HG02588 (cell line): ENCODE measurements around the gene SULT1E1.

Experiments
- ATAC-seq: cut with Tn5 transposase; IDR thresholded peaks from one replicate; pipeline ENCODE4 v1.9.1; 2021; ENCODE audit warnings: mild to moderate bottlenecking, moderate library complexity; ENCODE audit not compliant: unreplicated experiment

The SULT1E1 gene, protein sequence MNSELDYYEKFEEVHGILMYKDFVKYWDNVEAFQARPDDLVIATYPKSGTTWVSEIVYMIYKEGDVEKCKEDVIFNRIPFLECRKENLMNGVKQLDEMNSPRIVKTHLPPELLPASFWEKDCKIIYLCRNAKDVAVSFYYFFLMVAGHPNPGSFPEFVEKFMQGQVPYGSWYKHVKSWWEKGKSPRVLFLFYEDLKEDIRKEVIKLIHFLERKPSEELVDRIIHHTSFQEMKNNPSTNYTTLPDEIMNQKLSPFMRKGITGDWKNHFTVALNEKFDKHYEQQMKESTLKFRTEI

DNA sequence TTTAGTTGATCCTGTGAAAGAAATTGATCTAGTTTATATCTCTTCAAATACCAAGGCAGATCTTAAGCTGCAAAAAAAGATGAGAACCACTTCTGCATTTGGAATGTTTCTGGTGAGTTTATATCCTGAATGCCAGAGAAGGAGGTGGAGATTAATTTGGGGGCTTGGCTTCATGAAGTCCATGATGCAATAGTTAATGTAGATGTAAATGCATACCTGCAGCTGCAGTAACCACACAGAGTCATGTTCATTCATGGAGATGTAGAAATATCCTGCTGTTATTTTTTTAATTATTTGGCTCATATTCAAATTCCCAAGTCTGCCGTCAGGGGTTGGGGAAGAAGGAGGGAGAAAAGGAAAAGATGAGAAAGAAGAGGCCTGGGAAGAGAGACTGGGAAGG, at the start of gene SULT1E1:
Gene SULT1E1 (minus strand): TSS at position 94 of the 400 bp plus-strand sequence. CDS start 2,501 bp downstream, outside the sequence.
- no peak for ATAC-seq

DNA sequence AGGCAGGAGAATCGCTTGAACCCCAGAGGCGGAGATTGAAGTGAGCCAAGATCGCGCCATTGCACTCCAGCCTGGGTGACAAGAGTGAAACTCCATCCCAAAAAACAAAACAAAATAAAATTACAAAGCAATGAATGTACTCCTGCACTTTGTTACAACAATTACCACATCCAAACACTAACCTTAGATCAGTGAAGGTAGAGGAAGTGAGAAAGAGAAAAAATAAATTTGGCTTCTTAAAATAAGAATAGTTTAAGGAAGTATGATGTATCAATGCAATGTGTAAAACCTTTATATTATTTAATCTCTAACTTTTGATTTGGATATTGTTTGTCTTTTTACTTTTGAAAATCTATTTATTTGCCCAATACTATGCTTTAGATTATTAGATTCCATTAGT, 49.2 kb upstream of the SULT1E1 start:
- ATAC-seq = no peak

DNA sequence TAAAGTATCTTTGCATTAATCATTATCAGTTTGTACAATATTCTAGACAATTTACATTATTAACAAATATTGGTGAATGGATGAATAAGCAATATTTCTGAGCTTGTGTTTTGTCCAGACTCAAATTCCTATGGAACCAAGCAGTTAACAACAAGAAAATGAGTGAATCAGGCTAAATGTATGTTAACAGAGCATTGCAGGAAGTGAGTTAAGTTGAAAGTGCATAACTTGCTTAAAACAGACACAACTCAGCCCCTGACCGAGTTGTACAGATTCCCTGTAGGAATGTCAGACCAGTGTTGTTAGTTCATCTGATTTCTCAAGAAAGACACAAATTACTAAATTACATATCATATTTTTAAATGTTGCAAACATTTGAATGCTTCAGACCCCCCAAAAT, 47.2 kb upstream of the SULT1E1 start:
- no peak for ATAC-seq

- ATAC-seq = no peak
These were observed 36.7 kb upstream of the SULT1E1 start for GRCh38 chr4:69896530-69897116.

- ATAC-seq = no peak
These were observed 34.8 kb upstream of the SULT1E1 start for GRCh38 chr4:69894721-69895120.

DNA sequence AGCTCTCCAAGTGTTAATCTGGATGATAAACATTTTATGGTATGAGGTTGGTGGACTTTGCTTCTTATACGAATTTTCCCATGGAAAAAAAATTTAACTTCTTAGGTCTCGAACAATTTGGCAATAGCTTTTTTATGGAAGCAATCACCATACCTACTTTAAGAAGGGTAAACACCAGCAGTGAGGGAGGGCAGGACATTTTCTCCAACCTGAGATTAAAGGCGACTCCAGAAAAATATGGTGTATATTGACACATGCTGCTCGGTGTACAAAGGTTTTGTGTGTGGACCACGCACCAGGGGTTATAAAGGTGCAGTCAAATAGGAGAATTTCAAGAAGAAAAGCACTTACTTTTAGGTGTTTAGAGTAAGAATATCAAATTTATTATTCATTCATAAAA, 34.2 kb upstream of the SULT1E1 start:
- ATAC-seq = no peak

DNA sequence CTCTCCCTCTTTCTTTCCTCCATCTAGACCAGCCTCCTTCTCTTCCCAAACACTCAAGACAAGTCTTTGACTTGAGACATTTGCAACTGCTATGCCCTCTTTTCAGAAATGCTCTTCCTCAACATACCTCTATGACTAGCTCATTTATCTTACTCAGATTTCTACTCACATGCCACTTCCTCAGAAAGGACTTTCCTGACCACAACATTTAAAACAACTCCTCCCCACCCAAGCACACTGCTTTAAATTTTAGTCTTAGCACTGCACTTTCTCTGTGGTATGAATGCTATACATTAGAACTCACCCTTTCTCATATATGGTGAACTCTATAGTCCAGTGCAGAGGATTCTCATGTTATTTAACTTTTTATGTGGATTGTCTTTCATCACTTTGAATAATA, 28.4 kb upstream of the SULT1E1 start:
- peak; percentile 50 for ATAC-seq

GRCh38 chr4:69882150-69882549, 22.2 kb upstream of the SULT1E1 start:
- no peak for ATAC-seq

DNA sequence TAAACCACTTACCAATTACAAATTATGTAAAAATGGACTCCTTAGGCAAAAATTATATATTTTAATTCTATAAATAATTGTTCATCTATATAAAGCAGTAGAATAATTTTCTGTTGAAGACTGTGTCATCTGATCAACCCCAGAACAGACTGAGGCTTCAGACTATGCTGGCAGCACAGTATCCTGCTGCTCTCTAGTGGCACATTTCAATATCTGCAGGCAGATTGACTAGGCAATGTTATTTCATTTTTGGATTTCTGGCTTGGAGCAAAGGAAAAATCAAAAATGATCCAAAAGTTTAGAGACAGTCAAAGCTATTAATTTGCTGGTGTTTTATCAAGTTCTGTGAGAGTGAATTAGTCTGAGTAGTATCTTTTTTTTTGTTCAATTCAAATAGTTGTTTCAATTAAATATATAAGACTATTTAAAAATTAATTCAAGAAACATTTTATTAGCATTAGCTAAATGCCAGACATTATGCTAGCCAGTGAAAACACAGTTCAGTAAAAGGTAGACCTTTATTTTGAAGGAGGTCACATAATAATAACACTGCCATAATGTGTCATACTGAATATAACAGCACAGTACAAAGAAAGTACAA, 21.3 kb upstream of the SULT1E1 start:
- peak; percentile 88 for ATAC-seq

DNA sequence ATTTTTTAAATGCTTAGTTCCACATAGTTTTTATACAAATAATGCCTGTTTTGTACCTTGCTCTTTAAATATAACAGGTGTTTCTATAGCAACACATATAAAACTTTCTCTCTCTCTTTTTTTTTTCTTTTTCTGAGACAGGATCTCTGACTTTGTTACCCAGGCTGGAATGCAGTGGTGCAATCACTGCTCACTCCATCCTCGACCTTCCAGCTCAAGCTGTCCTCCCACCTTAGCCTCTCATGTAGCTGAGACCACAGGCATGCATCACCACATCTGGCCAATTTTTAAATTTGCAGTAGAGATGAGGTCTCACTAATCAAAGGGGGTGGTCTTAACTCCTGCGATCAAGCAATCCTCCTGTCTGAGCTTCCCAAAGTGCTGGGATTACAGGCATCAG, 18.3 kb upstream of the SULT1E1 start:
- no peak for ATAC-seq

- ATAC-seq = no peak
These were observed 17.5 kb upstream of the SULT1E1 start for GRCh38 chr4:69877453-69877852.

DNA sequence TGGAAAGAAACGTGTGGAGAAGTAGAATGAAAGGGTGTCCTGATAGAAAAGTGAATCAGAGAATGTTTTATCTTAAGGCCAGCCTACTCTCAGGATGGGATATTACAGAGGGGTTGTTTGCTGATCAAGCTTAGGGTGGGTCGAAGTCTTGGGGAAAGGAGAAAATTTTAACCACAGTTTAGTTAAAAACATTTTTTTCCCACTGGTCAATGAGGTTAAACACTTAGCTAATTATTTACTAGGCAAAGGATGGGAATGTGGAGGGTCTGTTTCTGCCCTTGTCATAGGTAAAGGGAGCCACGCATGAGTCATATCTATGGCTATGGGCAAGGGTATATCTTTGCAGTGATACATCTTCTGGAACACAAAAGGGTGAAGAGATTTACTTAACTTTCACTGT, 16.1 kb upstream of the SULT1E1 start:
- ATAC-seq = no peak

DNA sequence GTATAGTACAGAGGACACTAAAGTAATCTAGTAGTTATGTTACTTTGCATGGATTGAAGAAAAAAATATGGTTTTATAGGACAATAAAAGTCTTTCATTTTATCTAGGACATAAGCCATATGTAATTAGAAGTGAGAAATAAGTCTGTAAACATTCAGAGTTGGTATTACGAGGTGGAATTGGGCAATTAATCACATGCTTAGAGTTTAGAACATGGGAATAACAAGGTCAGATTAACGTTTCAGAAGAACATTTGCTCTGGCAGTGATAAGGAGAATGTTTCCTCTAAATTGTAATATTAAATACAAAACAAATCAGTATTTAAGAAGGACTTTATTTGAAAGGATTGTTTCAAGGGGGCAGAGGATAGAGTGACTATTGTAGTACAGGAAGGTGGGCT, 15.6 kb upstream of the SULT1E1 start:
- ATAC-seq = no peak

DNA sequence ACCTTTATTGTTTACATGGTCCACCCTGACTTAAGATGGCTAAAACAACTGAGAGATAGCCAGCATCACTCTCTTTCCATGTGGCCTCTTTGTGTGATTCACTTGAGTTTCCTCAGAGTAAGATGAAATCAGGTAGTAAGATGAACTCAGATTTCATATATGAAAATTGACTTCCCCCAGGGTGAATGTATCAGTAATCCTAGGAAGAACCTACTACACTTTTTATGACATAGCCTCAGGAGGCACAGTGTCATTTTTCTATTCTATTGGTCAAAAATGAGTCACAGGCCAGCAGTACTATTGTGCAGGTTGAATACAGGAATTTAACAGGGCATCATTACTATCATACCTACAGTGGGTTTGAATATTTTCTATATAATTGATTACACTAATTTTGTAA, 14.6 kb upstream of the SULT1E1 start:
- ATAC-seq = no peak

GRCh38 chr4:69861756-69862155, 1.8 kb upstream of the SULT1E1 start:
- ATAC-seq = no peak

DNA sequence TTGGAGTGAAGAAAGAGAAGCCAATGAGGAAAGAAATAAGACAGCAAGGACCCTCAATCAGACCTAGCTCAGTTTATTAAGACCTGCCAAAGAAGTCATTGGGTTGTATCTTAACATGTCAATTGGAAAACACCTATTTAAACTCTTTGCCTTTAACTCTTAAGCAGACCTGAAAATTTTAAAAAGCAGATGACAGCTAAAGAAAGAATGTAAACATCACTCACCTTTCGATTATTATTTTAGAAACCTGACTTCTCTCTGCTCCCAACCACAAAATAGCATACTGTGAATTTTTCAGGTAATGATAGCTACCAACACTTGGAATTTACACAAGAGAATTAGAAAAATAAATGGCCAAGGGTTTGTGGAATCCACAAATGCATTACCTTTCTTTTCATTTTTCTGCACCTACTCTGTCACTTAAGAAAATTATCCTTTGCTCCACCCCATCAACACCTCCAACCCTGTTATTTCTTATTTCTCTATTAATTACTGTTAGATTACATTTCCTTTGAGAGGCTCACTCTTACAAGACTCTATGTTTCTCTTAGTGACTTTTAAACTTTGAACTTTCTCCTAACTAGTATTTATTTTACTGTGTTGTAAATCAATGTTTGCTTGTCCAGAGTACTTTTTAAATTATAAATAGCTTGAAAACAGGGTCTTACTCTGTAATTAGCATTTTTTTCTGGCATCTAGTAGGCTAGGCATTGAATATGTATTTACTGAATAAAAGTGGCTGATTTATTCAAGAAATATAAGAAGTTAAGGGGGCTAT, 765 bp upstream of the SULT1E1 start:
- ATAC-seq = no peak

DNA sequence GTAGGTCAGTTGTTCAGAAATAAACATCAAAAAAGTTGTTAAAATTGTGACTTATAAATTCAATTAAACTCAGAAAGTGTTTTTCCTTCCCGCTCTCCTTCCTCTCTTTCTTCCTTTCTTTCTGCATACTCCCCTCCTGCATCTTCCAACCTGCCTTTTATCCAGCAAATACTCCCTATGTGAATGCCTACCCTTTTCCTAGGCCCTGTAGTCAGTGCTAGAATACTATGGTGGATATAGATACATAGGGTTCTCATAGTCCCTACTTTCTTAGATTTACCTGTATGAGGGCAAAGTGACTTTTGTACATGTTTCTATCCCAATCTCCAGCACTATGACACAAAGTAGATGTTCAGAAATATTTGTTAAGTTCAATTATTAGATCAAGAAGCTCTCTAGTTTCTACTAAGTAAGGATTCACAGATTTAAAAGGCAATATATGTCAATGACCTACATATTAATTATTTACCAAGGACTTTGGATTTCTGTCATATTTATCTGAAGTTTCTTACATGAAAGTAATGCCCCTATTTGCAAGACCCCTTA, 732 bp downstream of the SULT1E1 start:
- ATAC-seq = no peak

GRCh38 chr4:69858690-69859089, 1.3 kb downstream of the SULT1E1 start:
- no peak for ATAC-seq

GRCh38 chr4:69855822-69856221, 4.1 kb downstream of the SULT1E1 start:
- no peak for ATAC-seq

DNA sequence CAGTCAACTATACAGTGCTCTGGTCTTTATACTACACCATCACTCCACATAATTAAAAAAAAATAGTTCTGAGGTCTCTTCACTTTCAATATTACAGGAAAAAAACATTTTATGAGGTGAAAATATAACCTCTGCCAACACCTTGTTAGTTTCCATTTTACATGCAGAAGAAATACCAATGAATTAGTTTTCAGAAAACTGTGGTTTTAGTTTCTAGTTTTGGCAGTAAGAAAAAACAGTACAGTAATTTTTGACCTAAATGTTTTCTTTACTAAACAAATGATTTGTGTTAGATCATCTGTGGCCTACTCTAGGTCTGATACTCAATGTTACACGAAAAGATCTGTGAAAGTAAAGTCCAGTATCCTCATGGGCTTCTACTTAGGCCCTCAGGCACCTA, 10.0 kb downstream of the SULT1E1 start:
- ATAC-seq = peak; percentile 85

DNA sequence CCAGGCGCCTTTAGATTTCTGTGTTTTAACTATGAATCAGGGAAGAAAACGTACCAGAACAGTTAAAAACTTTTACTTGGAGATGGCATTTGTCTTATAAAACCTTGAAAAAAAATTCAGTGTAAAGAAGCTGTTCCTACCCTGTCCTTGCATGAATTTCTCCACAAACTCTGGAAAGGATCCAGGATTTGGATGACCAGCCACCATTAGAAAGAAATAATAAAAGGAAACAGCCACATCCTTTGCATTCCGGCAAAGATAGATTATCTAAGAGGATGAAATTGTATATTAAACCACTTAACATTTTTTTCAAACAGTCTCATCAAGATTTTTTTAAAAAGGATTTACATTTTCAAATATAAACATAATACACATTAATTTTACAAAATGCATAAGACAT, 10.6 kb downstream of the SULT1E1 start:
- no peak for ATAC-seq
